Fibroblast of mammary gland (primary cell): ENCODE measurements around the gene ADAM23.

Source experiments
- DNase-seq: peaks from one replicate; pipeline ENCODE4 v3.0.0-alpha.2; 2010; ENCODE audit warnings: low read depth
- H3K4me3 ChIP-seq: 2 replicates; pipeline ENCODE4 v1.5.1; 2011; ENCODE audit warnings: low read depth, mild to moderate bottlenecking, low read length, moderate library complexity; ENCODE audit not compliant: control insufficient read depth
- TF ChIP-seq, protein P1 (sequence below): conservative IDR thresholded peaks from 2 replicates; pipeline ENCODE4 v1.5.1; 2011; ENCODE audit warnings: low read depth, low read length, inconsistent platforms; ENCODE audit not compliant: control insufficient read depth, insufficient read depth

Gene ADAM23

GRCh38 chr2:206569470-206569869 is 126.1 kb downstream of the ADAM23 start:
- TF ChIP-seq, protein P1, sequence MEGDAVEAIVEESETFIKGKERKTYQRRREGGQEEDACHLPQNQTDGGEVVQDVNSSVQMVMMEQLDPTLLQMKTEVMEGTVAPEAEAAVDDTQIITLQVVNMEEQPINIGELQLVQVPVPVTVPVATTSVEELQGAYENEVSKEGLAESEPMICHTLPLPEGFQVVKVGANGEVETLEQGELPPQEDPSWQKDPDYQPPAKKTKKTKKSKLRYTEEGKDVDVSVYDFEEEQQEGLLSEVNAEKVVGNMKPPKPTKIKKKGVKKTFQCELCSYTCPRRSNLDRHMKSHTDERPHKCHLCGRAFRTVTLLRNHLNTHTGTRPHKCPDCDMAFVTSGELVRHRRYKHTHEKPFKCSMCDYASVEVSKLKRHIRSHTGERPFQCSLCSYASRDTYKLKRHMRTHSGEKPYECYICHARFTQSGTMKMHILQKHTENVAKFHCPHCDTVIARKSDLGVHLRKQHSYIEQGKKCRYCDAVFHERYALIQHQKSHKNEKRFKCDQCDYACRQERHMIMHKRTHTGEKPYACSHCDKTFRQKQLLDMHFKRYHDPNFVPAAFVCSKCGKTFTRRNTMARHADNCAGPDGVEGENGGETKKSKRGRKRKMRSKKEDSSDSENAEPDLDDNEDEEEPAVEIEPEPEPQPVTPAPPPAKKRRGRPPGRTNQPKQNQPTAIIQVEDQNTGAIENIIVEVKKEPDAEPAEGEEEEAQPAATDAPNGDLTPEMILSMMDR, result no peak
- no peak for DNase-seq
- no peak overlapping the region for H3K4me3 ChIP-seq

- no peak for DNase-seq
- TF ChIP-seq, protein P1, result no peak
- no peak overlapping the region for H3K4me3 ChIP-seq
Measured at GRCh38 chr2:206570199-206570598, 126.9 kb downstream of the ADAM23 start.

GRCh38 chr2:206572725-206573124 is 129.4 kb downstream of the ADAM23 start:
- TF ChIP-seq, protein P1, result no peak
- no peak overlapping the region for H3K4me3 ChIP-seq
- DNase-seq, result no peak

GRCh38 chr2:206573793-206574192 is 130.5 kb downstream of the ADAM23 start:
- DNase-seq, result no peak
- H3K4me3 ChIP-seq, result no peak overlapping the region
- TF ChIP-seq, protein P1, result no peak

DNA sequence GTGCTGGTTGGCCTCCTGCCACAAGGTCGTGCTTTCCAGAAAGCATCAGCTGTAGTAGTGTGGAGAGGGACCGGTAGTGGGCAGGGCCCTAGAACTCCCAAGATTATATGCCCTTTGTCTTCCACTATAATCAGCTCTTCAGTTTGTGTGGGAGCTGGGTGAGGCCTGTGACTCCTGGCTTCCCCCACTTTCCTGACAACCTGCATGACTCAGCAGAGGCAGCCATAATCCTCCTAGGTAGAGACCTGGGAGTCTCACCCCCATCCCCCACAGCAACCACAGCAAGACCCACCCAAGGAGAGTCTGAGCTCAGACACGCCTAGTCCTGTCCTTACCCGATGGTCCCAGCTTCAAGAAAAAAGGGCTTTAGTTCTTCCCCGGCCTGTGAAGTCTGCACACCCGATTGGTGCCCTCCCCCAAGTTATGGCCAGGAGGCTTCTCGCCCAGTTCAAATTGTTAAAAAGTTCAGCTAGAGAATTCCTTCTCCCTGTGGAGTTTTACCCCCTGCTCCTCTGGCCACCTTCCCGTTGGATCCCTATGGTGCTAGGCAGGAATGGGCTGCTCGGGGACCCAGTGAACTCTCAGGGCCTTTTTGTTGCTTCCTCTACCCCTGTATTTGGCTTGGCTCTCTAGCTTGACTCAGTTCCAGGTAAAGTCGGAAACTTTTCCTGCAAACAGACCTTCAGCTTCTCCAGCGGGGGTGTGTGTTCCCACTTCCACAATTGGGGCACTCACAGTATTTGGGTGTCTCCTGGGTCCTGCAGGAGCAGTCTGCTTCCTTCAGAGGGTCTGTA is 141.2 kb downstream of the ADAM23 start:
- no peak for DNase-seq
- H3K4me3 ChIP-seq, result no peak overlapping the region
- TF ChIP-seq, protein P1, result no peak

DNA sequence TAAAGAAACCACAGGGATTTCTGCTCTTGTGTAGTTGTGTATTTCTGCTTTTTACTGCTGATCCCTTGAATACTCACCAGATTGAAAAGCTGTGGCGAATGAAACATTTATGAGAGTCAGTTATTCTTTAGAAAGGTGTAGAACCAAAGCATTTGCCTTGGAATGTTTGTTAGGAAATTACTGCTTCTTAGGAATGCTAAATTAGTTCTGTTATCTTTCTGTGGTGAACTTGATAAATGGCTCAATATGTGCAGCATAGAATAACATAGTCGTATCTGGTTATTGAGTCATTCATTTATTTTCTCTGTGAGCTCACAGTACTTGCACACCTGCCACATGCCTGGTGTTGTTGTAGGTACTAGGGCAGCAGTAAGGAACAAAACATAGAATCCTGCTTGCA is 142.0 kb downstream of the ADAM23 start:
- no peak overlapping the region for H3K4me3 ChIP-seq
- TF ChIP-seq, protein P1, result no peak
- DNase-seq, result no peak
